ENCODE data around the gene SUCLG2. TPM values are rescaled to one million over a fixed set of nuclear protein-coding genes. Genes with fewer than 3 reads are reported as not detected.

SUCLG2 gene
- polyA plus RNA-seq, 2 of the 4 experiments (the other 2 are of a cell fraction): 39.8 to 61.3 TPM

DNA sequence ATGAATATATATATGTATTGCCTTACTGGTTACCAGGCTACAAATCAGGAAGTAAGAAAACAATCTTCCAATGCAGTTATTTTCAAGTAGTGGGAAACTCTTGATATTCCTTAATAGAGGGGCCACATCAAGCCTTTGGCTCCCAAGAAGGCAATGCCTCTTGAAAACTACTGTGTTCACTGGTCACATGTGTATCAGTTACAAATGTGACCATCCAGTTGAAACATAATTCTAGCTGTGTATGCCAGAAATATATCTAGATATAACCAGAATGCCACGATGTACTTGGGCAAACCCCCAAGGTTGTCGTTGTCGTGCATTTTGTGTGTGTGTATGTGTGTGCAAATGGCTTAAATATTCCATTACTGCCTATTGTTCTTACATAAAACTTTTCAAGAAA lies 200.8 kb downstream of the SUCLG2 start:
- Histone ChIP-seq H3K4me2 (no peak overlapping the region), H3K4me3 (no peak overlapping the region), H3K4me1 (no peaks in the 10 kb centered on the region), H3K9me3 (no peaks in the 10 kb centered on the region), H3K27ac (no peak overlapping the region)
- DNase-seq (ENCODE audit: low read depth in 1 of 2, low spot score in 1 of 2): no peak
- CTCF ChIA-PET: no interaction called here
- 90% methylated on average over 3 of the region's 3 CpGs for WGBS (ENCODE audit: missing lambda C conversion rate)
- ATAC-seq: no peak
- FAIRE-seq: no peak
- POLR2A ChIA-PET: no interaction called here
- TF ChIP-seq CHD4 (IDR thresholded peaks at IDR 0.05; ENCODE audit: borderline replicate concordance) (no peak), GATA3 (IDR thresholded peaks at IDR 0.05; ENCODE audit: borderline replicate concordance) (no peak), EHMT2 (IDR thresholded peaks at IDR 0.05; ENCODE audit: low read depth) (no peak), SMC3 (IDR thresholded peaks at IDR 0.05) (no peak), ZNF302 (CRISPR knock-in tag; IDR thresholded peaks at IDR 0.05) (no peak), HOXB5 (CRISPR knock-in tag; IDR thresholded peaks at IDR 0.05) (no peak), MAFK (IDR thresholded peaks at IDR 0.05; ENCODE audit: partially characterized antibody) (no peak), E2F6 (IDR thresholded peaks at IDR 0.05; ENCODE audit: borderline replicate concordance, low read depth) (no peak), HOXB13 (CRISPR knock-in tag; IDR thresholded peaks at IDR 0.05; ENCODE audit: low read depth) (no peak), SREBF2 (IDR thresholded peaks at IDR 0.05) (no peak), ELK1 (IDR thresholded peaks at IDR 0.05; ENCODE audit: low read depth, low read length) (no peak), POLR2AphosphoS2 (conservative IDR thresholded peaks at IDR 0.05; ENCODE audit: low read length) (no peak), POLR2A (IDR thresholded peaks at IDR 0.05; ENCODE audit: low read length) (no peak), NR3C1 (IDR thresholded peaks at IDR 0.05) (no peak), RNF2 (IDR thresholded peaks at IDR 0.05; ENCODE audit: borderline replicate concordance, low read depth) (no peak), FOSB (CRISPR knock-in tag; IDR thresholded peaks at IDR 0.05) (no peak), CBX8 (IDR thresholded peaks at IDR 0.05) (no peak)
- TF ChIP-seq, protein P1, sequence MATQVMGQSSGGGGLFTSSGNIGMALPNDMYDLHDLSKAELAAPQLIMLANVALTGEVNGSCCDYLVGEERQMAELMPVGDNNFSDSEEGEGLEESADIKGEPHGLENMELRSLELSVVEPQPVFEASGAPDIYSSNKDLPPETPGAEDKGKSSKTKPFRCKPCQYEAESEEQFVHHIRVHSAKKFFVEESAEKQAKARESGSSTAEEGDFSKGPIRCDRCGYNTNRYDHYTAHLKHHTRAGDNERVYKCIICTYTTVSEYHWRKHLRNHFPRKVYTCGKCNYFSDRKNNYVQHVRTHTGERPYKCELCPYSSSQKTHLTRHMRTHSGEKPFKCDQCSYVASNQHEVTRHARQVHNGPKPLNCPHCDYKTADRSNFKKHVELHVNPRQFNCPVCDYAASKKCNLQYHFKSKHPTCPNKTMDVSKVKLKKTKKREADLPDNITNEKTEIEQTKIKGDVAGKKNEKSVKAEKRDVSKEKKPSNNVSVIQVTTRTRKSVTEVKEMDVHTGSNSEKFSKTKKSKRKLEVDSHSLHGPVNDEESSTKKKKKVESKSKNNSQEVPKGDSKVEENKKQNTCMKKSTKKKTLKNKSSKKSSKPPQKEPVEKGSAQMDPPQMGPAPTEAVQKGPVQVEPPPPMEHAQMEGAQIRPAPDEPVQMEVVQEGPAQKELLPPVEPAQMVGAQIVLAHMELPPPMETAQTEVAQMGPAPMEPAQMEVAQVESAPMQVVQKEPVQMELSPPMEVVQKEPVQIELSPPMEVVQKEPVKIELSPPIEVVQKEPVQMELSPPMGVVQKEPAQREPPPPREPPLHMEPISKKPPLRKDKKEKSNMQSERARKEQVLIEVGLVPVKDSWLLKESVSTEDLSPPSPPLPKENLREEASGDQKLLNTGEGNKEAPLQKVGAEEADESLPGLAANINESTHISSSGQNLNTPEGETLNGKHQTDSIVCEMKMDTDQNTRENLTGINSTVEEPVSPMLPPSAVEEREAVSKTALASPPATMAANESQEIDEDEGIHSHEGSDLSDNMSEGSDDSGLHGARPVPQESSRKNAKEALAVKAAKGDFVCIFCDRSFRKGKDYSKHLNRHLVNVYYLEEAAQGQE (IDR thresholded peaks at IDR 0.05): no peak

- POLR2A ChIA-PET: no interaction called here
- no peak overlapping the region for H3K27ac ChIP-seq
- DNase-seq (ENCODE audit: low read depth in 1 of 2, low spot score in 1 of 2): no peak
- no peak overlapping the region for H3K4me2 ChIP-seq
- TF ChIP-seq, protein P2, sequence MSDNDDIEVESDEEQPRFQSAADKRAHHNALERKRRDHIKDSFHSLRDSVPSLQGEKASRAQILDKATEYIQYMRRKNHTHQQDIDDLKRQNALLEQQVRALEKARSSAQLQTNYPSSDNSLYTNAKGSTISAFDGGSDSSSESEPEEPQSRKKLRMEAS (IDR thresholded peaks at IDR 0.05): no peak
- no peak for TF ChIP-seq BHLHE40 (IDR thresholded peaks at IDR 0.05; ENCODE audit: low read depth, low read length)
- TF ChIP-seq ESRRA (IDR thresholded peaks at IDR 0.05; ENCODE audit: borderline replicate concordance, low read length): no peak
- no peak for TF ChIP-seq RAD21 (conservative IDR thresholded peaks at IDR 0.05 in 1 of 2, IDR thresholded peaks at IDR 0.05 in 1 of 2)
- TF ChIP-seq CHD2 (IDR thresholded peaks at IDR 0.05; ENCODE audit: low read length, partially characterized antibody): no peak
- no peak for TF ChIP-seq BCL3 (IDR thresholded peaks at IDR 0.05)
- TF ChIP-seq FOSL2 (IDR thresholded peaks at IDR 0.05): no peak
- no peak for TF ChIP-seq FOSL2 (CRISPR knock-in tag; IDR thresholded peaks at IDR 0.05)
- TF ChIP-seq NFE2L2 (conservative IDR thresholded peaks at IDR 0.05; ENCODE audit: low read length): no peak
- TF ChIP-seq HOXB13 (CRISPR knock-in tag; IDR thresholded peaks at IDR 0.05; ENCODE audit: low read depth): no peak
- no peak for ATAC-seq
- no peak for FAIRE-seq
- no peaks in the 10 kb centered on the region for H3K9me3 ChIP-seq
- no peak overlapping the region for H3K4me3 ChIP-seq
- 93% methylated on average over 4 of the region's 4 CpGs for WGBS (ENCODE audit: missing lambda C conversion rate)
- CTCF ChIA-PET: no interaction called here
- no peaks in the 10 kb centered on the region for H3K4me1 ChIP-seq
Measured at GRCh38 chr3:67450153-67450552, 204.3 kb downstream of the SUCLG2 start.
